NCI-H1092 treated with DMSO at 0.1 percent for 48 hours (cell line): ENCODE results near the gene LIM2.
"Not testable (repeated sequence)": the region's sequence is repeated elsewhere in the genome, so short reads cannot be mapped to it uniquely, and the experiment has no call there.

Experiments used
- DNase-seq: peaks from one replicate; lab custom pipeline; 2025; lab: John Stamatoyannopoulos, UW

LIM2 gene, protein sequence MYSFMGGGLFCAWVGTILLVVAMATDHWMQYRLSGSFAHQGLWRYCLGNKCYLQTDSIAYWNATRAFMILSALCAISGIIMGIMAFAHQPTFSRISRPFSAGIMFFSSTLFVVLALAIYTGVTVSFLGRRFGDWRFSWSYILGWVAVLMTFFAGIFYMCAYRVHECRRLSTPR

DNA sequence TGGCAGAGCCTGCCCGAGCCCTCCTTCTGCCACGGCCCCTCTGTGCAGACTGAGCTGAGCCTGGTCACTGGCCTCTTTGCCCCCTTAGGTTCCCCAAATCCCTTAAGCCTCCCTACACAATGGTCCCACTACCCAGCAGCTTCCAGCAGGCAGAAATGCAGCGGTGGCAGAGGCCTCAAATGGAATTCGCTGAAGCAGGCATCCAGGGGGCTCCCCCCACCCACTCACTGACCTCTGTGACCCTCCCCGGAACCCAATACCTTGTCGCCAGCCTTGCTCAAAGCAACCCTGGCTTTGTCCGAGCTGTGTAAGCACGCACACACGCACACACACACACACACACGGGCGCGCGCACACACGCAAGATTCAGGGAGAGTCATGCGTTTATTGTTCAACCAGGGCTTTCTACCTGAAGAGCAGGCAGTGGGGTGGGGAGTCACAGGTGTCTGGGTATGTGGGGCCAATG, at the start of gene LIM2:
TSS of gene LIM2 (minus strand) at position 51 of the 466 bp plus-strand sequence. CDS start 531 bp downstream, outside the sequence.
- no peak for DNase-seq

DNA sequence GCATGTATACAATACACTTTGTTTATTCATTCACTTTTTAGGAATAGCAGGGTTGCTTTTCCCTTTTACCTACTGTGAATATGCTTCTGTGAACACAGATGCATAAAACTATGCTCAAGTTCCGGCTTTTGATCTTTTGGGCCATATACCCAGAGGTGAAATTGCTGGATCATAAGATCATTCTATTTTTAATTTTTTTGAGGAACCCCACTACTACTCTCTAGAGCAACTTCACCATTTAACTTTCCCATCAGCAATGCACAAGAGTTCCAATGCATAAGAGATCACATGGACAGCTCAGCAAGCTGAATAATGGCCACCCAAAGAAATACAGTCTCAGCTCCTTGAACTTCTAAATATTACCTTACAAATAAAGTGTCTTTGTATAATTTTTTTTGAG, 46.7 kb upstream of the LIM2 start:
- no peak for DNase-seq

DNA sequence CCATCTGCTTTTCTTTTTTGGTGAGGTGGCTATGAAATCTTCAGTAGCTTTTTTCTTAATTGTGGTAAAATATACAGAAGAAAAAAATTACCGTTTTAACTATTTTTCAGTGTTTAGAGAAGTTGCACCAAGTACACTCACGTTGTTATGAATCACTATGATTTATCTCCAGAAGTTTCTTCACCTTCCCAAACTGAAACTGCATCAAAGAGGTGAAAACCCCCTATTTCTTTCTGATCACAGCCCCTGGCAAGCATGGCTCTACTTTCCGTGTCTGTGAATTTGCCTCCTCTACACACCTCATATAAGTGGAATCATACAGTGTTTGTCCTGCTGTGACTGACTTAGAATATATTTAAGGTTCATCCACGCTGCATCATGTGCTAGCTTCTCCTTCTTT, 45.3 kb upstream of the LIM2 start:
- DNase-seq = no peak

DNA sequence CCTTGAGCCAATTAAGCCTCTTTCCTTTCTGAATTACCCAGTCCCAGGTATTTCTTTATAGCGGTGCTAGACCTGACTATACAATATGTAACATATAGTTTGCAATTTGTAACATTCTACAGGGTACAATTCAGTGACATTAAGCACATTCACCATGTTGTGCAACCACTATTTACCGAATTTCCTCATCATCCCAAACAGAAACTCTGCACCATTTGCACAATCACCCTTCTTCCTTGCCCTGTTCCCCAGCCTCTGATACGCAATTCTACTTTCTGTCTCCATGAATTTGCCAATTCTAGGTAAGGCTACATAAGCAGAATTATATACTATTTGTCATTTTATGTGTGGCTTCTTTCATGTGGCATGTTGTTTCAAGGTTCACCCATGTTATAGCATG, 43.4 kb upstream of the LIM2 start:
- DNase-seq = no peak

DNA sequence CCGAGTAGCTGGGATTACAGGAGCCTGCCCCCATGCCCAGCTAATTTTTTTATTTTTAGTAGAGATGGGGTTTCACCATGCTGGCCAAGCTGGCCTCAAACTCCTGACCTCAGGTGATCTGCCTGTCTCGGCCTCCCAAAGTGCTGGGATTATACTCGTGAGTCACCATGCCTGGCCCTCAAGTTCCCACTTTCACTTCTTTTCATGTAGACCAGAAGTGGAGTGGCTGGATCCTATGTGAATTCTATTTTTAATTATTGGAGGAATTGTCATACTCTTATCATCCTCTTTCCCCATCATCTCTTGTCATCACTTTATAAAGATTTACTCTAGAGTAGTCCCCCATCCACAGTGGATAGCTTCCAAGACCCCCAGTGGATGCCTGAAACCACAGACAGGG, 42.4 kb upstream of the LIM2 start:
- no peak for DNase-seq

DNA sequence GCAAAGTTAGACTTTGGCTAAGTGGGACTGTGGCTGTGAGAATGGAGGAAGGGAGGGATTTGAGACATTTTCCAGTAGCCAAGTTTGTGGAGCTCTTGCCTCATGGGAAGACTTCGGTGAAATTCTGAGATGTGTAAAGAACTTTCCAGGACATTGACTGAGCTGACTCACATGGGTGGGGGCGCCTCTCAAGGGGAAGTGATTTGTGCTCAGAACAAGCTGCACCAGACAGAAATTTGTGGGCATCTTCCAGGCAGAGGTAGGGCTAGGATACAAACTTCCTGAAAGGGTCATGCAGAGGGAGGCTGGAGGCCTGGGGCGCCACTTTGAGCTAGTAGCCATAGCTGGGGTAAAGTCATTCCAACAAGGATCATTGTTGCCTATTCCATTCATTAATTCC, 39.4 kb upstream of the LIM2 start:
- no peak for DNase-seq

DNA sequence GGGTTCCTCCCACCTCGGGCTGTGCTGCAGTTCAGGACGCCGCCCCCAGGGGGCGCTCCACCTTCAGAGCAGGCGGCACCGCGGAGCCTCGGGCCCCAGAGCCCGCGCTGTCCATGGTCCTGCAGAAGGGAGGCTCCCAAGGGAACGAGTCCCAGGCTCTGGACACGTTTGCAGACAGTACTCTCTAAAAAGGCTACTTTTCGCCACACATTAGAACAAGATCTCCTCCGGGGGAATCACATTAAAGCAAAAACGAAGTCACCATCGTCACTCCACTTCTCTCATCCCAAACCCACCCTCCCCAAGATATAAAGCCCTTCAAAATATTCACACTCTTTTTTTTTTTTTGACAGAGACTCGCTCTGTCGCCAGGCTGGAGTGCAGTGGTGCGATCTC, 34.3 kb upstream of the LIM2 start:
- DNase-seq = no peak

DNA sequence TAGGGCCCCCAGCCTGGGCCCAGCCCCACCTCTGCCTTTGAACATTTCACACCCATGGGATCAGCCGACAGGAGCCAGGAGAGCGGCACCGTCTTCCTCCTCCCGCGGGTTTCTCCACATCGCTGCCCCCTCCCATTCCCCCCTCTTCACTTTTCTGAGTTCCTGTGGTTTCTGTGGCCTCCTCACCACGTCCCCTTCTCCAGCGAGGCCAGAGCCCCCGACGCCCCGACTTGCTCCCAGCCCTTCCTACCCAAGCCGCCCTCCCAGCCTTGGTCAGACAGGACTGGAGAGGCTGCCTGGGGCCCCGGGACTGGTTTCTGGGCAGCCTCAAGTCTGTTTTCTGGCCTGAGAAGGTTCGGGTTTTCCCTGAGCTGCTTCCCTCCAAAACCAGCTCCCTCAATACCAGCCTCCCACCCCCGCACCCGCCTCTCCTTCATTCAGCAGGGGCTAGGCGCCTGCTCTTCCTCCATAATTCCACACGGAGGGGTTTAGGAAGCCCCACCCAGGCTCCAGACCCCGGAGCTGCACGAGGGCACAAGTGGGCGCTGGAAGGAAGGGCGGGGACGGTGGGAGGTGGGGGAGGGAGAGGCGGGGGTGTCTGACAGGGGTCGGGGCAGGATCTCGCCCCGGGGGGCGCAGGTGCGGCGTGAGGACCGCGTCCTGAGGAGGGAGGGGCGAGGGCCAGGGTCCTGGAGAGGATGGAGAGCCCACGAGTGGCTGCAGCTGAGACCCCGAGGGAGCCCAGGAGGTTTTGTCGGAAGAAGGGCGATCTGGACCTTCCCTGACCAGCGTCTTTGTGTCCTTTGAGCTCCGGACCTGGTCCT, 33.7 kb upstream of the LIM2 start:
- no peak for DNase-seq

DNA sequence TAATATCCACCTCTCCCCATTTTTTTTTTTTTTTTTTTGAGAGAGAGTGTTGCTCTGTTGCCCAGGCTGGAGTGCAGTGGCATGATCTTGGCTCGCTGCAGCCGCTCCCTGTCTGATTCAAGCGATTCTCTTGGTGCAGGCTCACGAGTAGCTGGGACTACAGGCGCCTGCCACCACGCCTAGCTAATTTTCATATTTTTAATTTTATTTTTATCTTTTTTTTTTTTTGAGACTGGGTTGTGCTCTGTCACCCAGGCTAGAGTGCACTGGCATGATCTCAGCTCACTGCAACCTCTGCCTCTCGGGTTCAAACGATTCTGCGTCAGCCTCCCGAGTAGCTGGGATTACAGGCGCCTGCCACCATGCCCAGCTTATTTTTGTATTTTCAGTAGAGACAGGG, 32.7 kb upstream of the LIM2 start:
- not testable (repeated sequence) for DNase-seq

DNA sequence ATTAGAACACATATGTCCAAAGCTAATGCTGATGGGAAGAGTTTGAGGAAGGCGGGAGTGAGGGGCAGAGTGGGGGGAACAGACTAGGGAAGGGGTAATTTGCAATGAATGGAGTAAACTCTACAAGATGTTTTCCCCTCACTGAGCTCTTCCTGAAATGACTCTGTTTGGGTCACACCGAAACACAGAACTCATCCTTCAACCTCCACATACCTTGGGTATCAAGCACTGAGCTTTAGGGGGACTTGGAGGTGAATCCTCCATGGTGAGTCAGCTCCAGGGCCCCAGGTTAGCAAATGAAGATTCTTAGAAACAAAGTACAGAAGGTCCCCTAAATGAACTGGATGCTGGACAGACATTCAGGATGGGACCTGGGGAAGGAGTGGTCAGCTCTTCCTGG, 30.9 kb upstream of the LIM2 start:
- DNase-seq = no peak

DNA sequence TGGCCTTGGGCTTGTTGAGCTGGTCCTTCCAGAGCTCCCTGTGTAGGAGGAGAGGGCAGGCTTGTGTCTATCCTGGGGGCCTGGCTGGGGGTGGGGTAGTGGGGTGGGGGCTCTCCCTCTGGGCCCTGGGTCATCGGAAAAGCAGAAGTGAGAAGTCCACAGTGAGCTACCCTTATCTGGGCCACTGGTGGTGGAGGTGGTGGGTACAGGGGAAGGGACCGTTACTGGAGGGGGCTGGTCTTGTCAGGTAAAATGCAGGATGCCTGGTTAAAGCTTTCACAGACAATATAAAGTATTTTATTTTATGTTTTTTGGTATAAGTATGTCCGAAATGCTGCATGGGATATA, 30.0 kb upstream of the LIM2 start:
- DNase-seq = no peak

DNA sequence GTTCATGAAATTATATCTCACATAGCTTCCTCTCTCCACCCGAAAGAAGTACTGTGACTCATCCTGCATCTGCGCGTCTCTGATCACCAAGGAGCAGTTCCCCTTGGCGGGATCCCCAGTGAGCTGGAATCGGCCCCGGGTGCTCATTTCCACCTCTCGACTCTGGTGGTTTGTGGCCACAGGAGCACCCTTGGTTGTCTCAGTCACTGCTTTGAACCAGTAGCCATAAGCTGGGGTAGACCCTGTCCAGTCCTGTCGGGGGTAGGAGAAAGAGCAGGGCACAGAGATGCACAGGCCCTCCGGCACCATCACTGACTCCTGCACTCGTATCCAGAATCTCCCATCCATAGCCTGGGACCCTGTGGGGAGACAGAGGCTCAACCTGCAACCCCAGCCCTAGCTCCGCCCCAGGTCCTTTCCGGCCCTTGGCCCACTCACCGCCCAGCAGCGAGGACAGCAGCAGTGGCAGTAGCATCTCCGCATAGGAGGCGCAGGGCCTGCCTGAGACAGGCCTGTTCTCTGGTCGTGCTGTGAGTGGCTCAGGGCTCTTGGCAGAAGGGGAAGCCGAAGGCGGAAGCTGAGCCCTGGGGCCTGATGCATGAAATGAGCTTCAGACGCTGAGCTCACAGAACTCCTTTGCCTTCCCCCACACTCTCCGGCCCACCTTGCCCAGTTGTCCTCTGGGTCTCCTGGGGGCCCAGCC, 29.5 kb upstream of the LIM2 start, which contains the start of gene SIGLEC10:
TSS of gene SIGLEC10 (minus strand) at position 536 of the 703 bp plus-strand sequence. CDS start at position 475, 61 bp downstream.
- no peak for DNase-seq

DNA sequence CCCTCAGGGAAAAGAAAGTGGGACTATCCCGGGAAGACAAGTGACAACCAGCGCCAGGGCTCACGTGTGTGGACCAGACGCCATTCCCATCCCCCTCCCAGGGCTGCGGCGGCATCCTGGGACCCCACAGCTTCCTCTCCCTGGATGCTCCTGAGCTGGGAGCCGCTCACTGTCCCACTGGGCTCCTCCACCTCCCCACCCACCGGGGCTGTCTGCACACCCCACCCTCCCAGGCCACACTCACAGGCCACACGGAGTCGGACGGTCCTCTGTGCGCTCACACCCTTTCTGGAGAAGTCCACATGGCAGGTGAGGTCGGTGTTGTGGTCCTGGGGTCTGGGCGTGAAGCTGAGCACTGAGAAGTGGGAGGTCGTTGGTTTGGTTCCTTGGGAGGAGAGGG, 28.6 kb upstream of the LIM2 start:
- not testable (repeated sequence) for DNase-seq

DNA sequence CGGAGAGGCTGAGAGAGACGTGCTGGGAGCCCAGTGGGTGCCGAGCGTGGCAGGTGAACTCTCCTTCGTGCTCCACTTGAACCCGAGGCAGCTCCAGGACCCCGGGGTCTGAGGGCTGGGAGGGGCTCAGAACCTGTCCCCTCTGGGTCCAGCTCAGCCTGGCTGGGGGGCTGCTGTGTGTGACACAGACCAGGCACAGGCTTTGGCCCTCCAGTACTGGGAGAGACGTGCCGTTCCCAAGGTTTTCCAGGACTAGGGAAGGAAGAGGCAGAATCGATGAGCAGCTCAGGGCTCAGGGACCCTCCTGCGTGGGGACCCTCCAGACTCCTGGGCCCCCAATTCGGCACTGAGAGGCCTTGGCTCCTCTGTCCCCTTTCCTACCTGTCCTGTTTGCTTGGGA, 27.4 kb upstream of the LIM2 start:
- DNase-seq = no peak

DNA sequence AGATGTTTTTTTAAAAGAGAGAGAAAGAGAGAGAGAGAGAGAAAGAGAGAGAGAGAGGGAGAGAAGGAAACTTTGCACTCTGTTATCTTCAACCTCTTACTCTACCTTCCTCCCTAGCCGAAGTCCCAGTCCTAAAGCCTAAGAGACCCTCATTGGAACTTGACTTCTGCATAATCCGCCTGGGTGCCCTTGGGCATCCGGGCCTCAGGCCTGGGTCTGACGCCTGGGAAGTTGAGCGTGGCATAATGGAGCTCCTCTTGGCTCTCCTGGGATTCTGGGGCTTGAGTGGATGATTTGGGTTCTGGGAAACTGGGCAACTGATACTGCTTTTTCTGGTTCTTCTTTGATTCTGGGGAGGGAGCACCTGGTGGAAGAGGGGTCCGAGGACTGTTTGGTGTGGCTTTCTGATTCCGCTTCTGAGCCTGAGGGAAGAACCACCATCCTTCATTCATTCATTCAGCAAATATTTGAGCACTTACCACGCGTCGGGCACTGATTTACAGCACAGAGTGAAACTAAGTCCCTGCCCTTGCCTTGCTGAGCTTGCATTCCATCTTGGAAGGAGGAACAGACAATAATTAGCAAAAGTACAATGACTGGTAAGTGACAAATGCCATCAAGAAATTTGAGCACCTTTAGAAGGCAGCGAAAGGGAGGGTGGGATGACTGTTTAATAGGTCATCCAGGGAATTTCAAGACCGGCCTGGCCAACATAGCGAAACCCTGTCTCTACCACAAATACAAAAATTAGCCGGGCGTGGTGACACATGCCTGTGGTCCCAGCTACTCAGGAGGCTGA, 23.4 kb upstream of the LIM2 start:
- DNase-seq = no peak

DNA sequence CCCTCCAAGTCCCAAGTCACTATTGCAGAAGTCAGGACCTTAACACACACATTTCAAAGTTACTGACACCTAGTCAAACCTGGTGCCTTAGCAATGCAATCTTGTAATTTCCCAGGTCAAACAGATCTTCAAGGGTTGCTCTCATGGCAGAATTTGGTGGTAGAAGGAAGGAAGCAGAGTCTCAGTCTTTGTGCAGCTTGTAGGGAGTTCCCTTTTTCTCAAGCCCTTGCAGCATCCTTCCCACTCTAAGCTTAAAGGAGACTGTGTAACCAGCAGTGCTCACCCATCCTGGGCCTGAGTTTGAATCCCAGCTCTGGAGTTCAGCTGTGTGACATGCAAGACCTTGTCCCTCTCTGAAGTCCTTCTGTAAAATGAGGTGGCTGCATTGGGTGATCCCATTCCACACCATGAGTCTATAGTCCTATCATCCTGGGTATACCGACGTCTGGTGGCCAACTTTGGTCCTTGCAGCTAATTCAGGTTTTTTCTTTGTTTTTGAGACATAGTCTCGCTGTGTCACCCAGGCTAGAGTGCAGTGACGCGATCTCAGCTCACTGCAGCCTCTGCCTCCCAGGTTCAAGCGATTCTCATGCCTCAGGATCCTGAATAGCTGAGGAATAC, 19.8 kb upstream of the LIM2 start:
- no peak for DNase-seq

DNA sequence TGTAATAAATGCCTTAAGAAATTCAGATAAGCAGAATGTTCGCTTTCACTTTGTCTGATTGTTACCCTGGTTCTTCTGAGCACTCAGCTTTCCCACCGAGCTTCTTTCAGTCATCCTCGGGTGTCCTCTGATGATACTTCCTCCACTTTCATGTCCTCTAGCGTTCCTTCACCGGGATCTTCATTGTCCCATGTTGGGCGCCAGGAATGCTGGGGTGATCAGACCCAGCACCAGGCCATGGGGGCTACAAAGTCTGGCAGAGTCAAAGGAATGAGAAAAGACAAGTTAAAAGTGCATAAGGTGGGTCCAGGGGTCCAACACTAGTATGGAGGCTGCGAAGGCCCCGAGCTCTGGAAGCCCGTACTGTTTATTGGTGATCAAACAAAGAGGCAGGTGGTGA, 14.3 kb upstream of the LIM2 start:
- DNase-seq = no peak

DNA sequence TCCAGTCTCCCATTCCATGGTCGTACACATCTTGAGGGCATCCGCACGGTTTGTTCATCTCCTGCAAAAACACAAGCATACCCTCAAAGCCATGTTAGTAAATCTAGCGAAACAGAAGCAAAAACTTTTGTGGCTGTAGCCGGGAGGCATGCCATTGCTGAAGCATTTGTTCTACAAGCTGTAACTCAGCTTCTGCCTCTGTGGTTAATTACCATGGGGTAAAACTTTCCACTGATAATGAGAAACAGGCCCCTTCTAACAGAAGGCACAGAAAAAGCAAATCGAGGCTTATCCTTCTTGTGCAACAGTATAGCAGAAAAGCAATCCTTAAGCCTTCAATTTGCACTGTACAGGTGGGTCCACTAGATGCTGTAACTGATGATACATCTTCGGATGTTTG, 12.2 kb upstream of the LIM2 start:
- DNase-seq = not testable (repeated sequence)

DNA sequence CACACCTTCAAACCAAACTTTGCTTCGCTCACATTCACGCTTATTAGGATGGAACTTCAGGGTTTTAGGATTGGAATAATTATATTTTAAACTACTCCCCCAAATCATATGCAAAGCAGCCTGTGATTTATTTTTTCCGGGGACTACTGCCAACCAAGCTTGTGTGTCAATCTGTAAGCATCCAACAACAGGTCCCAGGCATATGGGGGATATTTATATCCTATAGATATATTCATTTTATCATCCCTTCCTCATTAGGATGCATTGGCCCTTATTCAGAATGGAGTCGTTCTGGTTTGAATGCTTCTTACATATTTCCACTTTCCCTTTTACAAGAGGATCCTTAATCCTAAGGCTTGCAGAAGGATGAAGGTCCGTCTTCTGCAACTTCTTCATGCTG, 11.5 kb upstream of the LIM2 start:
- no peak for DNase-seq

DNA sequence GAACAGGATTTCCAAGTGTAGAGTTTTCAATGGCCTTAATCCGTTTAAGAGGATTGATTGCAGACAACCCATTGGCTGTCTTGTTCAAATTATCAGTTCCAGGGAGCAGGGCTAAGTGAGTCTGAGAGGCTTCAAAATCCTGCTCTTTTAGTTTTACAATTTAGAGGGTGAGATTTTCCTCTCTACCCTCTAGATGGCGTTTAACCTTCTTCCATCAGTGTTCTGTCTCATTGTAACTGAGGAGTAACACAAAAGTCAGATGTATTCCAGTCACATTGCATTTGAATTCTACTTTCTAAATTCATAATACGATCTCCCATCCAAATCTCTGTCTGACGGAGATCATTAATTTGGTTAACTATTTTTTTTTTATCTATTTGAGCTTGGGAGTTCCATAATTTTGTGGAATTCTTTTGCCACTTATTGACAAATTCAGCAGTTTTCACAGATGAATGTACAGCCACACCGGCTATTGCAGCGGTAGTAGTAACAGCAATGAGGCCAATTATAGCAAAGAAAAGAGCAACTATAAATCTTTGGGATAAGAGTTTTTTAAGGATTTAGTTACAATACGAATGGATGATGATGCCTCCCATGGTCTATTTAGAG, 10.4 kb upstream of the LIM2 start:
- DNase-seq = peak; percentile 9

DNA sequence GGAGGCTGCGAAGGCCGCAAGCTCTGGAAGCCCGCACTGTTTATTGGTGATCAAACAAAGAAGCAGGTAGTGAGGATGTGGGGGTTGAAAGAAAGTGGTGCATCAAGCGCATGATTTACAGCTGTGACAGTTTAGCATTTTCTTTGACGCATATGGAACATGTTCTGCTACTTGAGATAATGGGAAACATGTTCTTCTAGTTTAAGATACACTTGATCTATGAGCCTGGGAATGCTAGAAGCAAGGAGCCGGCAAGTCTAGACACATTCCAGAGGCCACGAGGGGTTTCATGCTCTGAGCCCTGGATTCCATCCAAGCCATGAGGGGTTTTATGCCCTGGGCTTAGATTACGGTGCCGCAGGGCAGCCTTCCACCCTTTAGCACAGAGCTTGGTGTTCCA, 9.7 kb upstream of the LIM2 start:
- DNase-seq = not testable (repeated sequence)
